MCF 10A (cell line): ENCODE measurements around the gene SLC22A8. TPM values are rescaled to one million over a fixed set of nuclear protein-coding genes. Genes with fewer than 3 reads are reported as not detected.
A peak's percentile ranks its signal among the peaks of the same experiment; 100 is the strongest.

ENCODE experiments used
- BruUV-seq: library from RNA; stranded (reverse); fragments of 400-500 nt; replicated peaks from 2 replicates; lab custom pipeline; 2021; lab: Mats Ljungman, UMichigan
- CTCF ChIA-PET: fragments of 300-600 bp; sonication (Branson Sonifier 250); formaldehyde crosslinking; extraction: SDS; loops from one replicate; lab custom pipeline; 2021; ENCODE audit warnings: antibody characterized with exemption, inconsistent platforms; lab: Yijun Ruan, JAX
- POLR2A ChIA-PET: fragments of 300-600, 350-650 bp; sonication (Branson Sonifier 250); formaldehyde crosslinking; extraction: SDS; loops from one replicate; lab custom pipeline; 2020; ENCODE audit warnings: antibody characterized with exemption, inconsistent platforms; lab: Yijun Ruan, JAX
- DNase-seq: peaks from one replicate; pipeline ENCODE4 v3.0.0-alpha.2; 2018; ENCODE audit not compliant: unreplicated experiment
- H3K27ac Mint-ChIP-seq: one replicate; pipeline ENCODE4 v1.8.0; 2022; ENCODE audit warnings: mild to moderate bottlenecking, low read depth, mixed read lengths; ENCODE audit not compliant: unreplicated experiment
- H3K27me3 Mint-ChIP-seq: one replicate; pipeline ENCODE4 v1.8.0; 2022; ENCODE audit warnings: mixed read lengths; ENCODE audit not compliant: insufficient read depth, unreplicated experiment
- H3K36me3 Mint-ChIP-seq: one replicate; pipeline ENCODE4 v1.8.0; 2022; ENCODE audit warnings: mild to moderate bottlenecking, moderate library complexity, mixed read lengths; ENCODE audit not compliant: insufficient read depth, unreplicated experiment
- H3K4me1 Mint-ChIP-seq: one replicate; pipeline ENCODE4 v1.8.0; 2022; ENCODE audit warnings: mixed read lengths; ENCODE audit not compliant: insufficient read depth, unreplicated experiment
- H3K4me3 Mint-ChIP-seq: one replicate; pipeline ENCODE4 v1.8.0; 2022; ENCODE audit warnings: mild to moderate bottlenecking, moderate library complexity, mixed read lengths; ENCODE audit not compliant: unreplicated experiment
- H3K9me3 Mint-ChIP-seq: one replicate; pipeline ENCODE4 v1.8.0; 2022; ENCODE audit warnings: mixed read lengths; ENCODE audit not compliant: unreplicated experiment
- intact Hi-C: fragments of 100-400 bp; cut with micrococcal nuclease; formaldehyde crosslinking; loops from 2 replicates; pipeline ENCODE4 v1.14.1; 2022
- total RNA-seq: library from RNA; stranded (reverse); gene quantifications from 2 replicates; pipeline ENCODE4 v1.2.3, GENCODE V29; 2022
- TF ChIP-seq, protein P1 (sequence below): fragments of 200-600 bp; IDR thresholded peaks from one replicate; pipeline ENCODE4 v1.8.0; 2022; ENCODE audit warnings: antibody characterized with exemption, mild to moderate bottlenecking; ENCODE audit not compliant: unreplicated experiment

Gene SLC22A8
- total RNA-seq, 1 experiment from 2014 or later, result not detected

- CTCF ChIA-PET, result interaction anchor here (0.7 to 8.5 kb wide), 6 partner anchors 12 to 648 kb away, joined by 3 to 456 read pairs (median 27); no protein-coding TSS in a partner anchor
- intact Hi-C loops, result loop anchor here (5.0 kb wide), 1 partner anchor 192 kb away; no protein-coding TSS in a partner anchor
- Mint-ChIP-seq H3K27ac (no peak overlapping the region), H3K4me3 (no peak overlapping the region), H3K27me3 (peaks cover 24% of the 10 kb centered on the region), H3K4me1 (peaks cover 6% of the 10 kb centered on the region), H3K9me3 (no peaks in the 10 kb centered on the region), H3K36me3 (no peaks in the 10 kb centered on the region)
- TF ChIP-seq, protein P1, sequence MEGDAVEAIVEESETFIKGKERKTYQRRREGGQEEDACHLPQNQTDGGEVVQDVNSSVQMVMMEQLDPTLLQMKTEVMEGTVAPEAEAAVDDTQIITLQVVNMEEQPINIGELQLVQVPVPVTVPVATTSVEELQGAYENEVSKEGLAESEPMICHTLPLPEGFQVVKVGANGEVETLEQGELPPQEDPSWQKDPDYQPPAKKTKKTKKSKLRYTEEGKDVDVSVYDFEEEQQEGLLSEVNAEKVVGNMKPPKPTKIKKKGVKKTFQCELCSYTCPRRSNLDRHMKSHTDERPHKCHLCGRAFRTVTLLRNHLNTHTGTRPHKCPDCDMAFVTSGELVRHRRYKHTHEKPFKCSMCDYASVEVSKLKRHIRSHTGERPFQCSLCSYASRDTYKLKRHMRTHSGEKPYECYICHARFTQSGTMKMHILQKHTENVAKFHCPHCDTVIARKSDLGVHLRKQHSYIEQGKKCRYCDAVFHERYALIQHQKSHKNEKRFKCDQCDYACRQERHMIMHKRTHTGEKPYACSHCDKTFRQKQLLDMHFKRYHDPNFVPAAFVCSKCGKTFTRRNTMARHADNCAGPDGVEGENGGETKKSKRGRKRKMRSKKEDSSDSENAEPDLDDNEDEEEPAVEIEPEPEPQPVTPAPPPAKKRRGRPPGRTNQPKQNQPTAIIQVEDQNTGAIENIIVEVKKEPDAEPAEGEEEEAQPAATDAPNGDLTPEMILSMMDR, result peak; percentile 60
- POLR2A ChIA-PET, result no interaction called here
- peak; percentile 45 for DNase-seq
- BruUV-seq, result no TSS peak
These were observed 5.1 kb upstream of the SLC22A8 start for GRCh38 chr11:63020671-63021291.

GRCh38 chr11:63019506-63019905, 3.9 kb upstream of the SLC22A8 start:
- ChIA-PET POLR2A (no interaction called here), CTCF (interaction anchor here (1.3 to 8.5 kb wide), 3 partner anchors 15 to 113 kb away, joined by 3 to 456 read pairs (median 51); no protein-coding TSS in a partner anchor)
- Mint-ChIP-seq H3K9me3 (no peaks in the 10 kb centered on the region), H3K27ac (no peak overlapping the region), H3K27me3 (peaks cover 34% of the 10 kb centered on the region), H3K4me3 (no peak overlapping the region), H3K36me3 (no peaks in the 10 kb centered on the region), H3K4me1 (peaks cover 6% of the 10 kb centered on the region)
- BruUV-seq, result no TSS peak
- intact Hi-C loops, result no loop called here
- DNase-seq, result no peak
- TF ChIP-seq, protein P1, result no peak

DNA sequence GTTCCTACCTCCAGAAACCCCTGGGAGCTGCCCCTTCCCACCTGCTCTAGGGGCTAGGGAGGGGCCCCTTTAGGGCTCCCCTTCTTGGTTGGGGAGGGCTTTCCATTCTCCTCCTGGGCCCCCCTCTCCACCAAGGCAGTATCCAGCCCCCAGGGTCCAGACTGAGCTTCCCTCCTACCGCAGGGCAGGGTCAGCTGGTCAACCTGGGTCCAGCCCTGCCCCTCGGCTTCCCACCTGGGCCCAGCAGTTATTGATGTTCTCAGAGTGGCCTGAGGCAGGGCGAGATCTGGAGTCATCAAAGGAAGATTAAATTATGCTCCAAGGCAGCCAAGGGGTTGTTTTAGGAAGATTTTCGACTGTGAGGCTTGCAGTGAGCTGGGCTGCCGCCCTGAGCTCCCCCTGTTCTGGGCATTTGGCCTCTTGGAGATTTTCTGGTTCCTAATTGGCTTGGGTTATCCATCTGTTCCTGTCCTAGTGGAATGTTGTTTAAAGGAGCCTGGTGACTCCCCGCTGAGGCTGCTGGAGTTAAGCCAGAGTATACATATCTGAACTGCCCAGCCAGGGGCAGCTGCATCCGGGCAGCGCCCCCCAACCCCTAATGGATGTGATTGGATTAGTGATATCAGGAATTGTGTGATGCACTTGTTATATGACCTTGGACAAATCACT, 1.8 kb upstream of the SLC22A8 start:
- Mint-ChIP-seq H3K9me3 (no peaks in the 10 kb centered on the region), H3K27me3 (peaks cover 54% of the 10 kb centered on the region), H3K4me1 (no peaks in the 10 kb centered on the region), H3K27ac (no peak overlapping the region), H3K4me3 (no peak overlapping the region), H3K36me3 (no peaks in the 10 kb centered on the region)
- no TSS peak for BruUV-seq
- TF ChIP-seq, protein P1, result no peak
- DNase-seq, result no peak
- intact Hi-C loops, result no loop called here
- ChIA-PET POLR2A (no interaction called here), CTCF (interaction anchor here (0.7 to 8.5 kb wide), 3 partner anchors 10 to 111 kb away, joined by 4 to 456 read pairs (median 5); no protein-coding TSS in a partner anchor)

DNA sequence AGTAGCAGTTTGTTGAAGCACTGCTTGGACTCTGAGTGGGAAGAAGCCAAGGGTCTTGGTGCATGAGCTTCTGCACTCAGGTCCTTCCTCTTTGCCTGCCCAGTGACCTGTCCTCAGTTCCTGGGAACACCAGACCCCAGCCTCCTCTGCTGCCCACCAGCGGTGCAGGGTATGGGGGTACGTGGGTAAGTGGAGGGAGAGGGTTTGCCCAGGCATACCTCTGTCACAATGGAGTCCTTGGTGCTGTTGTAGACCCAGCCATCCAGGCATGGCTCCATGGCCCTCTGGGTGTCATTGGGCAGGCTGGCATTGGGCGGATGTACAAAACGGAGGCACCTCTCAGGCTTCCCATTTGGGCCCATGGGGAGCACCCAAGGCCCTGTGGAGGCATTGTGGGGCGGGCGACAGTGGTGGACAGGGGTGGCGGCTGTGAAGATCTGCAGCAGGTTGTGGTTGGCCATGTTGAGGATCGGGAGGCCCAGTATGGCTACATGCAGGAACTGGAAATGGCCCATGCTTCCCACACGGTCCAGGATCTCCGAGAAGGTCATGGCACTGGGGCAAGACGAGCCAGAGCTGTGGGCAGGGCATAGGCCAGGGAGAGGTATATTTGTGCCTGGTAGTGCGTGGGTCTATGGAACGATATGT, 1.1 kb downstream of the SLC22A8 start:
- H3K4me1 Mint-ChIP-seq, result no peaks in the 10 kb centered on the region
- ChIA-PET CTCF (interaction anchor here (0.6 to 1.4 kb wide), 3 partner anchors 9 to 159 kb away, joined by 3 to 7 read pairs (median 4); no protein-coding TSS in a partner anchor), POLR2A (no interaction called here)
- BruUV-seq, result no TSS peak
- H3K4me3 Mint-ChIP-seq, result no peak overlapping the region
- TF ChIP-seq, protein P1, result no peak
- DNase-seq, result no peak
- intact Hi-C loops, result no loop called here
- H3K27me3 Mint-ChIP-seq, result peaks cover 74% of the 10 kb centered on the region
- H3K36me3 Mint-ChIP-seq, result no peaks in the 10 kb centered on the region
- no peaks in the 10 kb centered on the region for H3K9me3 Mint-ChIP-seq
- no peak overlapping the region for H3K27ac Mint-ChIP-seq
